Measurements from ENCODE around the gene ECM2.

GRCh38 chr9:92483627-92484545 lies 51.9 kb downstream of the ECM2 start:
- TF ChIP-seq, protein P1, sequence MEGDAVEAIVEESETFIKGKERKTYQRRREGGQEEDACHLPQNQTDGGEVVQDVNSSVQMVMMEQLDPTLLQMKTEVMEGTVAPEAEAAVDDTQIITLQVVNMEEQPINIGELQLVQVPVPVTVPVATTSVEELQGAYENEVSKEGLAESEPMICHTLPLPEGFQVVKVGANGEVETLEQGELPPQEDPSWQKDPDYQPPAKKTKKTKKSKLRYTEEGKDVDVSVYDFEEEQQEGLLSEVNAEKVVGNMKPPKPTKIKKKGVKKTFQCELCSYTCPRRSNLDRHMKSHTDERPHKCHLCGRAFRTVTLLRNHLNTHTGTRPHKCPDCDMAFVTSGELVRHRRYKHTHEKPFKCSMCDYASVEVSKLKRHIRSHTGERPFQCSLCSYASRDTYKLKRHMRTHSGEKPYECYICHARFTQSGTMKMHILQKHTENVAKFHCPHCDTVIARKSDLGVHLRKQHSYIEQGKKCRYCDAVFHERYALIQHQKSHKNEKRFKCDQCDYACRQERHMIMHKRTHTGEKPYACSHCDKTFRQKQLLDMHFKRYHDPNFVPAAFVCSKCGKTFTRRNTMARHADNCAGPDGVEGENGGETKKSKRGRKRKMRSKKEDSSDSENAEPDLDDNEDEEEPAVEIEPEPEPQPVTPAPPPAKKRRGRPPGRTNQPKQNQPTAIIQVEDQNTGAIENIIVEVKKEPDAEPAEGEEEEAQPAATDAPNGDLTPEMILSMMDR (IDR thresholded peaks at IDR 0.05; ENCODE audit: poor library complexity): no peak
- TF ChIP-seq EZH2phosphoT487 (IDR thresholded peaks at IDR 0.05; ENCODE audit: low read depth, severe bottlenecking, unreplicated experiment) (no peak), EZH2 (IDR thresholded peaks at IDR 0.05; ENCODE audit: borderline replicate concordance) (no peak)
